HL-60 (cell line): ENCODE data around the gene PCOLCE2.

Experiments used
- DNase-seq, 2 experiments: peaks; one replicate each; pipeline ENCODE4 v3.0.0-alpha.2; 2010 to 2020; ENCODE audit warnings: low read depth in 1 of 2, low spot score in 1 of 2
- H3K27ac ChIP-seq: fragments of 250-450 bp; sonication (Bioruptor Pico); replicated peaks from 2 replicates; pipeline ENCODE4 v1.5.1; 2020; ENCODE audit warnings: mild to moderate bottlenecking, moderate library complexity
- H3K27me3 ChIP-seq: fragments of 250-450 bp; sonication (Bioruptor Pico); 2 replicates; pipeline ENCODE4 v1.5.1; 2021; ENCODE audit warnings: mild to moderate bottlenecking, moderate library complexity; ENCODE audit not compliant: insufficient read depth, poor library complexity, severe bottlenecking
- H3K4me3 ChIP-seq: replicated peaks from 2 replicates; pipeline ENCODE4 v1.5.1; 2011; ENCODE audit warnings: mild to moderate bottlenecking, control low read depth, low read length; ENCODE audit not compliant: insufficient read depth
- GABPA ChIP-seq: IDR thresholded peaks from 2 replicates; pipeline ENCODE4 v1.6.1; 2012; ENCODE audit warnings: low read depth
- POLR2AphosphoS5 ChIP-seq: IDR thresholded peaks from 2 replicates; pipeline ENCODE4 v1.6.1; 2012; ENCODE audit warnings: low read depth
- SPI1 ChIP-seq: IDR thresholded peaks from 2 replicates; pipeline ENCODE4 v1.6.1; 2012; ENCODE audit warnings: low read depth, mild to moderate bottlenecking, borderline replicate concordance
- TF ChIP-seq, protein P1 (sequence below): IDR thresholded peaks from 2 replicates; pipeline ENCODE4 v1.6.1; 2012; ENCODE audit warnings: low read depth; ENCODE audit not compliant: insufficient replicate concordance
- TF ChIP-seq, protein P2 (sequence below): IDR thresholded peaks from one replicate; pipeline ENCODE4 v1.5.1; 2011; ENCODE audit warnings: low read length, control low read depth, inconsistent platforms; ENCODE audit not compliant: insufficient read depth

PCOLCE2 gene

DNA sequence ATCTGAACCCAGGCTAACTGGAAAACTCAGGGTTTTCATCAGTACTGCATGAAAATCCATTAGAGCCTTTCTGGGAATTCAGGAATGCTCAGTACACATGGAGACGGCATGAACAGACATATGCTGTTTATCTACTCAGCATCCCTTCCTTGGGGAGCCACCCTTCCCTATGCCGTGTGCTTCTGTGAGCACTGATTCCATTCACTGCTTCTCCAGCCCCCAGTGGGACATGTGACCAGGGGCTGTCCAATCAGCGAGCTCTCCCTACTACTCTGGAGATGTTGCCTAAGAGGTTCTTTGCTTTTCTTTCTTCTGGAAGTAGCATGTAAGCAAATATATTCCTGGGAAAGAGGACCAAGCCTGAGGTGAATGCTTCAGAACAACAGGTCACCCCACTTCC is 5.6 kb upstream of the PCOLCE2 start:
- TF ChIP-seq, protein P1, sequence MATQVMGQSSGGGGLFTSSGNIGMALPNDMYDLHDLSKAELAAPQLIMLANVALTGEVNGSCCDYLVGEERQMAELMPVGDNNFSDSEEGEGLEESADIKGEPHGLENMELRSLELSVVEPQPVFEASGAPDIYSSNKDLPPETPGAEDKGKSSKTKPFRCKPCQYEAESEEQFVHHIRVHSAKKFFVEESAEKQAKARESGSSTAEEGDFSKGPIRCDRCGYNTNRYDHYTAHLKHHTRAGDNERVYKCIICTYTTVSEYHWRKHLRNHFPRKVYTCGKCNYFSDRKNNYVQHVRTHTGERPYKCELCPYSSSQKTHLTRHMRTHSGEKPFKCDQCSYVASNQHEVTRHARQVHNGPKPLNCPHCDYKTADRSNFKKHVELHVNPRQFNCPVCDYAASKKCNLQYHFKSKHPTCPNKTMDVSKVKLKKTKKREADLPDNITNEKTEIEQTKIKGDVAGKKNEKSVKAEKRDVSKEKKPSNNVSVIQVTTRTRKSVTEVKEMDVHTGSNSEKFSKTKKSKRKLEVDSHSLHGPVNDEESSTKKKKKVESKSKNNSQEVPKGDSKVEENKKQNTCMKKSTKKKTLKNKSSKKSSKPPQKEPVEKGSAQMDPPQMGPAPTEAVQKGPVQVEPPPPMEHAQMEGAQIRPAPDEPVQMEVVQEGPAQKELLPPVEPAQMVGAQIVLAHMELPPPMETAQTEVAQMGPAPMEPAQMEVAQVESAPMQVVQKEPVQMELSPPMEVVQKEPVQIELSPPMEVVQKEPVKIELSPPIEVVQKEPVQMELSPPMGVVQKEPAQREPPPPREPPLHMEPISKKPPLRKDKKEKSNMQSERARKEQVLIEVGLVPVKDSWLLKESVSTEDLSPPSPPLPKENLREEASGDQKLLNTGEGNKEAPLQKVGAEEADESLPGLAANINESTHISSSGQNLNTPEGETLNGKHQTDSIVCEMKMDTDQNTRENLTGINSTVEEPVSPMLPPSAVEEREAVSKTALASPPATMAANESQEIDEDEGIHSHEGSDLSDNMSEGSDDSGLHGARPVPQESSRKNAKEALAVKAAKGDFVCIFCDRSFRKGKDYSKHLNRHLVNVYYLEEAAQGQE = no peak
- no peak for TF ChIP-seq POLR2AphosphoS5
- no peak for TF ChIP-seq GABPA
- TF ChIP-seq, protein P2, sequence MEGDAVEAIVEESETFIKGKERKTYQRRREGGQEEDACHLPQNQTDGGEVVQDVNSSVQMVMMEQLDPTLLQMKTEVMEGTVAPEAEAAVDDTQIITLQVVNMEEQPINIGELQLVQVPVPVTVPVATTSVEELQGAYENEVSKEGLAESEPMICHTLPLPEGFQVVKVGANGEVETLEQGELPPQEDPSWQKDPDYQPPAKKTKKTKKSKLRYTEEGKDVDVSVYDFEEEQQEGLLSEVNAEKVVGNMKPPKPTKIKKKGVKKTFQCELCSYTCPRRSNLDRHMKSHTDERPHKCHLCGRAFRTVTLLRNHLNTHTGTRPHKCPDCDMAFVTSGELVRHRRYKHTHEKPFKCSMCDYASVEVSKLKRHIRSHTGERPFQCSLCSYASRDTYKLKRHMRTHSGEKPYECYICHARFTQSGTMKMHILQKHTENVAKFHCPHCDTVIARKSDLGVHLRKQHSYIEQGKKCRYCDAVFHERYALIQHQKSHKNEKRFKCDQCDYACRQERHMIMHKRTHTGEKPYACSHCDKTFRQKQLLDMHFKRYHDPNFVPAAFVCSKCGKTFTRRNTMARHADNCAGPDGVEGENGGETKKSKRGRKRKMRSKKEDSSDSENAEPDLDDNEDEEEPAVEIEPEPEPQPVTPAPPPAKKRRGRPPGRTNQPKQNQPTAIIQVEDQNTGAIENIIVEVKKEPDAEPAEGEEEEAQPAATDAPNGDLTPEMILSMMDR = no peak
- no peak for TF ChIP-seq SPI1
- Histone ChIP-seq H3K4me3 (no peak overlapping the region), H3K27ac (no peak overlapping the region), H3K27me3 (peaks cover 7% of the 10 kb centered on the region)
- DNase-seq = no peak

DNA sequence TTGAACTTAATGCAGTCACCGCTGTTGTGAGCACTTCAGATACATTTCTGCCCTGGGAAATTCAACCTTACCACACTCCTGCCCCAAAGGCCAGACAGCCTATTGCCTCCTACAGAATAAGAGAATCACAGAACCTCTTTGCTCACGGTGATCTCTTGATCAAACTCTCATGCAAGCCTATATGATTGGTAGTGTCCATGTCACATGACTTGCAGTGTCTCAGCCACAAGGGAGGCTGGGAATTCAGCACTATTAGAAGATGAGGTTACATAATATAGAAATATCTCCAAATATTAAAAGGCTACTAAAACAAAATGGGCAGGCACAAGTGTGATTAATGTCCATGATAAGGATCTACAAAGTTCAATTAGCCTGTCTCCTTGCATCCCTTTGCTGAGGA is 3.8 kb upstream of the PCOLCE2 start:
- no peak for TF ChIP-seq POLR2AphosphoS5
- TF ChIP-seq, protein P2 = no peak
- no peak for TF ChIP-seq SPI1
- TF ChIP-seq GABPA = no peak
- TF ChIP-seq, protein P1 = no peak
- Histone ChIP-seq H3K27ac (no peak overlapping the region), H3K4me3 (no peak overlapping the region), H3K27me3 (peaks cover 22% of the 10 kb centered on the region)
- no peak for DNase-seq

DNA sequence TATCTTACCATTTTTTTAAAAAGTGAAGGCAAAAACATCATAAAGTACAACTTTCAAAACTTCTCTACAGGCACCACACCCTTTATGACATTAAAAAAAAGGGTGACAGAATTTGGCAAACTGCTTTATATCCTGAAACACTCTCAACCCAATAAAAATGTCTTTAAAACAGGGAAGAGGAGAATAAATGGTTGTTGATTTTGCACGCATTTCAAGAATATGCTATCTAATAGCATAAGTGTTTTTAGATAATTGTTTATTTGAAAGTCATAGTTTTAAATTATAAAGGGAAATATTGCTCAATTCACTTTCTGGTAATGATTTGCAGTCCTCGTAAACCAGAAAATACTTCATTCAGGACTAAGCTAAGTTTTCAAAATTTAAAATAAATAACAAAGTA is 1.7 kb upstream of the PCOLCE2 start:
- TF ChIP-seq GABPA (no peak), SPI1 (no peak), POLR2AphosphoS5 (no peak)
- TF ChIP-seq, protein P1 = no peak
- TF ChIP-seq, protein P2 = no peak
- no peak for DNase-seq
- Histone ChIP-seq H3K4me3 (no peak overlapping the region), H3K27ac (no peak overlapping the region), H3K27me3 (peaks cover 33% of the 10 kb centered on the region)
